ENCODE results near the gene CDH11. TPM values are rescaled to one million over a fixed set of nuclear protein-coding genes. Genes with fewer than 3 reads are reported as not detected.

Gene CDH11
- total RNA-seq, 2 donors from 2014 or later: not detected

- H3K4me1 Mint-ChIP-seq (ENCODE audit: low read depth): no peaks in the 10 kb centered on the region
- no peak overlapping the region for H3K4me3 Mint-ChIP-seq
- H3K27me3 Mint-ChIP-seq (ENCODE audit: low read depth): no peaks in the 10 kb centered on the region
- H3K36me3 Mint-ChIP-seq (ENCODE audit: insufficient read depth in 2 of 2): no peaks in the 10 kb centered on the region
- ATAC-seq (replicated peaks in 1 of 2): no peak
- no peak for DNase-seq
- peaks cover 1 to 5% of the 10 kb centered on the region in 2 donors for H3K9me3 Mint-ChIP-seq
- no peak overlapping the region for H3K27ac Mint-ChIP-seq
Observed at GRCh38 chr16:65077181-65077580, 44.7 kb downstream of the CDH11 start.

GRCh38 chr16:65075877-65076276 is 46.0 kb downstream of the CDH11 start:
- Mint-ChIP-seq H3K27me3 (ENCODE audit: low read depth) (no peaks in the 10 kb centered on the region), H3K27ac (no peak overlapping the region), H3K4me1 (ENCODE audit: low read depth) (no peaks in the 10 kb centered on the region), H3K4me3 (no peak overlapping the region), H3K36me3 (ENCODE audit: insufficient read depth in 2 of 2) (peaks cover 0 to 3% of the 10 kb centered on the region in 2 donors), H3K9me3 (peaks cover 5 to 7% of the 10 kb centered on the region in 2 donors)
- ATAC-seq (replicated peaks in 1 of 2) (no peak), DNase-seq (no peak)

- H3K27me3 Mint-ChIP-seq (ENCODE audit: low read depth): no peaks in the 10 kb centered on the region
- H3K4me1 Mint-ChIP-seq (ENCODE audit: low read depth): no peaks in the 10 kb centered on the region
- H3K4me3 Mint-ChIP-seq: no peak overlapping the region
- ATAC-seq (replicated peaks in 1 of 2) (no peak), DNase-seq (no peak)
- H3K36me3 Mint-ChIP-seq (ENCODE audit: insufficient read depth in 2 of 2): peaks cover 1 to 3% of the 10 kb centered on the region in 2 donors
- peaks cover 9 to 11% of the 10 kb centered on the region in 2 donors for H3K9me3 Mint-ChIP-seq
- no peak overlapping the region for H3K27ac Mint-ChIP-seq
Observed at GRCh38 chr16:65071433-65072311, 50.2 kb downstream of the CDH11 start.

- Mint-ChIP-seq H3K36me3 (ENCODE audit: insufficient read depth in 2 of 2) (peaks cover 1 to 3% of the 10 kb centered on the region in 2 donors), H3K4me3 (no peak overlapping the region), H3K4me1 (ENCODE audit: low read depth) (no peaks in the 10 kb centered on the region), H3K27me3 (ENCODE audit: low read depth) (no peaks in the 10 kb centered on the region), H3K9me3 (peaks cover 9 to 13% of the 10 kb centered on the region in 2 donors), H3K27ac (no peak overlapping the region)
- no peak for ATAC-seq (replicated peaks in 1 of 2)
- no peak for DNase-seq
Observed at GRCh38 chr16:65070831-65071432, 50.9 kb downstream of the CDH11 start.

- Mint-ChIP-seq H3K4me1 (ENCODE audit: low read depth) (no peaks in the 10 kb centered on the region), H3K9me3 (peaks cover 9 to 13% of the 10 kb centered on the region in 2 donors), H3K27ac (no peak overlapping the region), H3K4me3 (no peak overlapping the region), H3K27me3 (ENCODE audit: low read depth) (no peaks in the 10 kb centered on the region), H3K36me3 (ENCODE audit: insufficient read depth in 2 of 2) (peaks cover 1 to 3% of the 10 kb centered on the region in 2 donors)
- no peak for ATAC-seq (replicated peaks in 1 of 2)
- no peak for DNase-seq
Observed at GRCh38 chr16:65069766-65070165, 52.1 kb downstream of the CDH11 start.

- Mint-ChIP-seq H3K9me3 (peaks cover 7 to 12% of the 10 kb centered on the region in 2 donors), H3K27ac (no peak overlapping the region), H3K4me3 (no peak overlapping the region), H3K4me1 (ENCODE audit: low read depth) (no peaks in the 10 kb centered on the region), H3K36me3 (ENCODE audit: insufficient read depth in 2 of 2) (peaks cover 1 to 3% of the 10 kb centered on the region in 2 donors), H3K27me3 (ENCODE audit: low read depth) (no peaks in the 10 kb centered on the region)
- DNase-seq (no peak), ATAC-seq (replicated peaks in 1 of 2) (no peak)
Observed at GRCh38 chr16:65069065-65069464, 52.8 kb downstream of the CDH11 start.

GRCh38 chr16:65068151-65068740 is 53.6 kb downstream of the CDH11 start:
- ATAC-seq (replicated peaks in 1 of 2) (no peak), DNase-seq (no peak)
- H3K4me1 Mint-ChIP-seq (ENCODE audit: low read depth): no peaks in the 10 kb centered on the region
- peaks cover 7 to 12% of the 10 kb centered on the region in 2 donors for H3K9me3 Mint-ChIP-seq
- no peaks in the 10 kb centered on the region for H3K27me3 Mint-ChIP-seq (ENCODE audit: low read depth)
- peaks cover 1 to 3% of the 10 kb centered on the region in 2 donors for H3K36me3 Mint-ChIP-seq (ENCODE audit: insufficient read depth in 2 of 2)
- no peak overlapping the region for H3K4me3 Mint-ChIP-seq
- no peak overlapping the region for H3K27ac Mint-ChIP-seq

- no peaks in the 10 kb centered on the region for H3K27me3 Mint-ChIP-seq (ENCODE audit: low read depth)
- H3K27ac Mint-ChIP-seq: no peak overlapping the region
- H3K4me3 Mint-ChIP-seq: no peak overlapping the region
- DNase-seq (no peak), ATAC-seq (replicated peaks in 1 of 2) (no peak)
- H3K4me1 Mint-ChIP-seq (ENCODE audit: low read depth): no peaks in the 10 kb centered on the region
- peaks cover 1 to 3% of the 10 kb centered on the region in 2 donors for H3K36me3 Mint-ChIP-seq (ENCODE audit: insufficient read depth in 2 of 2)
- peaks cover 7 to 11% of the 10 kb centered on the region in 2 donors for H3K9me3 Mint-ChIP-seq
Observed at GRCh38 chr16:65066651-65067050, 55.2 kb downstream of the CDH11 start.

- Mint-ChIP-seq H3K4me1 (ENCODE audit: low read depth) (no peaks in the 10 kb centered on the region), H3K27me3 (ENCODE audit: low read depth) (no peaks in the 10 kb centered on the region), H3K4me3 (no peak overlapping the region), H3K27ac (no peak overlapping the region), H3K9me3 (peaks cover 6 to 7% of the 10 kb centered on the region in 2 donors), H3K36me3 (ENCODE audit: insufficient read depth in 2 of 2) (no peaks in the 10 kb centered on the region)
- ATAC-seq (replicated peaks in 1 of 2): no peak
- no peak for DNase-seq
Observed at GRCh38 chr16:65065031-65065430, 56.8 kb downstream of the CDH11 start.

GRCh38 chr16:65064131-65064530 is 57.7 kb downstream of the CDH11 start:
- H3K4me3 Mint-ChIP-seq: no peak overlapping the region
- H3K9me3 Mint-ChIP-seq: peaks cover 5 to 6% of the 10 kb centered on the region in 2 donors

GRCh38 chr16:65062736-65063583 is 58.9 kb downstream of the CDH11 start:
- Mint-ChIP-seq H3K4me1 (ENCODE audit: low read depth) (no peaks in the 10 kb centered on the region), H3K36me3 (ENCODE audit: insufficient read depth in 2 of 2) (no peaks in the 10 kb centered on the region), H3K9me3 (peaks cover 4 to 5% of the 10 kb centered on the region in 2 donors), H3K27me3 (ENCODE audit: low read depth) (no peaks in the 10 kb centered on the region), H3K4me3 (no peak overlapping the region), H3K27ac (no peak overlapping the region)
- DNase-seq: no peak
- no peak for ATAC-seq (replicated peaks in 1 of 2)

More at GRCh38 chr16:65064131-65064530, 57.7 kb downstream of the CDH11 start:
- no peaks in the 10 kb centered on the region for H3K27me3 Mint-ChIP-seq (ENCODE audit: low read depth)
- H3K4me1 Mint-ChIP-seq (ENCODE audit: low read depth): no peaks in the 10 kb centered on the region
- H3K36me3 Mint-ChIP-seq (ENCODE audit: insufficient read depth in 2 of 2): no peaks in the 10 kb centered on the region
- DNase-seq (no peak), ATAC-seq (replicated peaks in 1 of 2) (no peak)
- H3K27ac Mint-ChIP-seq: no peak overlapping the region

GRCh38 chr16:65061935-65062518 is 59.8 kb downstream of the CDH11 start:
- H3K36me3 Mint-ChIP-seq (ENCODE audit: insufficient read depth in 2 of 2): no peaks in the 10 kb centered on the region
- no peaks in the 10 kb centered on the region for H3K4me1 Mint-ChIP-seq (ENCODE audit: low read depth)
- H3K9me3 Mint-ChIP-seq: peaks cover 3 to 5% of the 10 kb centered on the region in 2 donors
- DNase-seq (no peak), ATAC-seq (replicated peaks in 1 of 2) (no peak)
- no peak overlapping the region for H3K4me3 Mint-ChIP-seq
- H3K27me3 Mint-ChIP-seq (ENCODE audit: low read depth): no peaks in the 10 kb centered on the region
- no peak overlapping the region for H3K27ac Mint-ChIP-seq
